HEK293T (cell line): Measurements from ENCODE around the gene SPARC.

Experiments
- ARNT ChIP-seq: fragments of 450-650 bp; IDR thresholded peaks from 2 replicates; pipeline ENCODE4 v1.6.1; 2017; ENCODE audit warnings: mild to moderate bottlenecking
- BHLHE40 ChIP-seq: fragments of 450-650 bp; IDR thresholded peaks from 2 replicates; pipeline ENCODE4 v1.6.1; 2016; ENCODE audit warnings: mild to moderate bottlenecking, moderate library complexity, borderline replicate concordance
- ELF4 ChIP-seq: fragments of 450-650 bp; IDR thresholded peaks from 2 replicates; pipeline ENCODE4 v1.6.1; 2017; ENCODE audit warnings: antibody characterized with exemption
- FOXA1 ChIP-seq: fragments of 450-650 bp; IDR thresholded peaks from 2 replicates; pipeline ENCODE4 v1.6.1; 2016; ENCODE audit warnings: mild to moderate bottlenecking
- FOXK2 ChIP-seq: fragments of 450-650 bp; IDR thresholded peaks from 2 replicates; pipeline ENCODE4 v1.6.1; 2016; ENCODE audit warnings: mild to moderate bottlenecking
- FOXM1 ChIP-seq: fragments of 450-650 bp; IDR thresholded peaks from 2 replicates; pipeline ENCODE4 v1.6.1; 2017; ENCODE audit warnings: mild to moderate bottlenecking, borderline replicate concordance
- LEF1 ChIP-seq: fragments of 450-650 bp; IDR thresholded peaks from 2 replicates; pipeline ENCODE4 v1.6.1; 2017; ENCODE audit warnings: mild to moderate bottlenecking, borderline replicate concordance
- PKNOX1 ChIP-seq: fragments of 450-650 bp; IDR thresholded peaks from 2 replicates; pipeline ENCODE4 v1.6.1; 2016
- SP1 ChIP-seq: fragments of 450-650 bp; IDR thresholded peaks from 2 replicates; pipeline ENCODE4 v1.6.1; 2017
- SUZ12 ChIP-seq: fragments of 450-650 bp; IDR thresholded peaks from 2 replicates; pipeline ENCODE4 v1.6.1; 2016; ENCODE audit warnings: mild to moderate bottlenecking
- TARDBP ChIP-seq: fragments of 450-650 bp; IDR thresholded peaks from 2 replicates; pipeline ENCODE4 v1.6.1; 2016
- ZNF384 ChIP-seq: fragments of 450-650 bp; IDR thresholded peaks from 2 replicates; pipeline ENCODE4 v1.6.1; 2016

- TF ChIP-seq FOXK2 (no peak), PKNOX1 (no peak), TARDBP (no peak), ZNF384 (no peak), SP1 (no peak), FOXA1 (no peak), LEF1 (no peak), BHLHE40 (no peak), FOXM1 (no peak), ARNT (no peak), SUZ12 (no peak), ELF4 (no peak)
These were observed 37.7 kb downstream of the SPARC start for GRCh38 chr5:151648988-151649387.
